Rectal smooth muscle tissue (tissue), 1 donor: Measurements from ENCODE around the gene CCNYL1.
"Not testable (repeated sequence)": the region's sequence is repeated elsewhere in the genome, so short reads cannot be mapped to it uniquely, and the experiment has no call there.

Experiments used
- H3K27ac ChIP-seq: one replicate; pipeline ENCODE4 v1.7.0; 2013; ENCODE audit warnings: low read depth, low read length, inconsistent platforms
- H3K27me3 ChIP-seq: one replicate; pipeline ENCODE4 v1.7.0; 2013; ENCODE audit warnings: low read length; ENCODE audit not compliant: control insufficient read depth, insufficient read depth
- H3K36me3 ChIP-seq: one replicate; pipeline ENCODE4 v1.7.0; 2013; ENCODE audit warnings: low read length; ENCODE audit not compliant: control insufficient read depth, insufficient read depth
- H3K4me1 ChIP-seq: one replicate; pipeline ENCODE4 v1.7.0; 2013; ENCODE audit warnings: low read length; ENCODE audit not compliant: control insufficient read depth, insufficient read depth
- H3K4me3 ChIP-seq: one replicate; pipeline ENCODE4 v1.7.0; 2013; ENCODE audit warnings: low read length
- H3K9ac ChIP-seq: one replicate; pipeline ENCODE4 v1.7.0; 2013; ENCODE audit warnings: low read length

CCNYL1 gene

GRCh38 chr2:207686812-207687211 lies 24.6 kb upstream of the CCNYL1 start:
- Histone ChIP-seq H3K36me3 (no peaks in the 10 kb centered on the region), H3K4me3 (no peak overlapping the region), H3K4me1 (no peaks in the 10 kb centered on the region), H3K9ac (no peak overlapping the region), H3K27me3 (no peaks in the 10 kb centered on the region), H3K27ac (no peak overlapping the region)

GRCh38 chr2:207688597-207688996 lies 22.8 kb upstream of the CCNYL1 start:
- H3K27ac ChIP-seq, result no peak overlapping the region
- no peak overlapping the region for H3K4me3 ChIP-seq
- no peaks in the 10 kb centered on the region for H3K36me3 ChIP-seq
- no peaks in the 10 kb centered on the region for H3K27me3 ChIP-seq
- no peaks in the 10 kb centered on the region for H3K4me1 ChIP-seq
- H3K9ac ChIP-seq, result no peak overlapping the region

- not testable (repeated sequence) for H3K36me3 ChIP-seq, H3K4me1 ChIP-seq, H3K27me3 ChIP-seq, H3K27ac ChIP-seq, H3K9ac ChIP-seq, H3K4me3 ChIP-seq
These were observed 20.5 kb upstream of the CCNYL1 start for GRCh38 chr2:207690845-207691461.

DNA sequence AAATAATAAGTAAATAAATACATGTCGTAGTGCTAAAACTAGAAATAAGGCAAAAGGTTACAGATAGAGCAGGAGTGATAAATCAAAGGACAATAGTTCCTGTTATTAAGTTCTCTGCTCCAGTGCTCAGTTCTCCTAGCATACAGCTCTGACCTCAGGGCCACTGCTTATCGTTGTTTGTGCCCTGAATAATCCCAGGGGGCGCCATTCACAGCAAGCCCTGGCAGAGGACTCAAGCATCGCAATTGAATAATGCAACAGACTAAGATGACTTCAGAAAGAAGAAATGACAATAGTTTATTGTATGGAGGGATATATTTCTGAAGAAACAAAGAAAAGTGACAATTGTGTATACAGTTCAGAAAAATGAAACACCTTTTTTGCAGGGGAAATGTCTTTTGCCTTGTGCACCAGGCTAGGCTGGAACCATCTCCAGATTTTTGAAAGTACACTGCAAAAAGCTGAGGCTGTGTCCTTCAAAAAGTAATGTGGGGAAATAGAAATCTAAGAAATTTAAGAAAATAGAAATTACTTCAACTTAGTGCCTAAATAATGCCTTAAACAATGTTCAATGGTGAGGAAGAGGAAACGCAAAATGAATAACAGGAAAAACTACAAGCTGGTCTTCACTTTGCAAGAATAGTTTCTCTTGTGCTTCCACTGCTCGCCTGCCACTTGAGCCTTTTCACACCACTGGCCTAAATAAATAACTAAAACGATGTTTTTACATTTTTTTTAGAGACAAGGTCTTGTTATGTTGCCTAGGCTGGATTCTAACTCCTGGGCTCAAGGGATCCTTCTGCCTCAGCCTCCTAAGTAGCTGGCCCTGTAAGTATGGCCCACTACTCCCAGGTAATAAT lies 19.0 kb upstream of the CCNYL1 start:
- Histone ChIP-seq H3K27ac (no peak overlapping the region), H3K9ac (no peak overlapping the region), H3K4me3 (no peak overlapping the region), H3K36me3 (no peaks in the 10 kb centered on the region), H3K27me3 (peaks cover 3% of the 10 kb centered on the region), H3K4me1 (no peaks in the 10 kb centered on the region)

- no peak overlapping the region for H3K27ac ChIP-seq
- H3K4me1 ChIP-seq, result no peaks in the 10 kb centered on the region
- peaks cover 3% of the 10 kb centered on the region for H3K27me3 ChIP-seq
- no peaks in the 10 kb centered on the region for H3K36me3 ChIP-seq
- no peak overlapping the region for H3K4me3 ChIP-seq
- H3K9ac ChIP-seq, result no peak overlapping the region
These were observed 17.7 kb upstream of the CCNYL1 start for GRCh38 chr2:207693641-207694249.

DNA sequence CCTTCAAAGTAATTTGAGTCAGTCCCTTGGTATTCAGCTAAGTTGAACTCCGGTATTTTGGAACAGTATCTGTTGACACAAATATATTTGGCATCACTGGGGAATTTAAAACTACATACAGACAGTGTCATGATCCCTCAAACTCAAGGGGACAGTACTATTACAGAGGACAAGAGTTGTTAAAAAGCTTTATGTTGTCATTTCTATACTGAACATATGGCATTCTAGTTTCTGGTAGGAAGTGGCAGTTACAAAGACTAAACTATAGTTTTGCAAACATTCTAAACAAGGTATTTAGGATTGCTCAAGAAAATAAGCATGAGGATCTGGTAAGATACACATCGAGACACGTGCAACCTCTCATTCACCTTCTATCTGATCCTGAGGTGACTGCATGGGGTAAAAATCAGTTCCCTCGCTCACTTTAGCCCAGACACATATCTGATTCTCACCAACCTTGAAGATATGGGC lies 16.6 kb upstream of the CCNYL1 start:
- no peak overlapping the region for H3K4me3 ChIP-seq
- no peak overlapping the region for H3K9ac ChIP-seq
- H3K4me1 ChIP-seq, result no peaks in the 10 kb centered on the region
- H3K27me3 ChIP-seq, result peaks cover 3% of the 10 kb centered on the region
- H3K27ac ChIP-seq, result no peak overlapping the region
- H3K36me3 ChIP-seq, result no peaks in the 10 kb centered on the region

DNA sequence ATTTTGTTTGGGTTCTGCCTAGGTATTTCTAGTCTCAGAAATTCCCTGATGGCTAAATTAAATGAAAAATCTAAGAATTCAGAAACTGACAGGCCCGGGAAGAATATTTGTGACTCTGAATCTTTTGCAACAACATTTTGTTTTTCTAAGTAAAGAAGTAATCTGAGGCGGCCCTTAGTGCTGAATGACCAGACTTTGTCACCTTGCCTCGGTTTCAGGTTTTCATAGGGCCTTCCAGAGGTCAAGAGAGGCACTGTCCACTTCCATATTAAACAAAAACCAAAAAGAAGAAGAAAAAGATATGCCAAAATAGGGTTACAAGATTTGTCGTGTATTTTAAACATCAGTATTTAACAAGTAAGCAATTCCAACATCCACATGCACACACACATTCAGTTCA lies 16.1 kb upstream of the CCNYL1 start:
- Histone ChIP-seq H3K9ac (no peak overlapping the region), H3K36me3 (no peaks in the 10 kb centered on the region), H3K4me3 (no peak overlapping the region), H3K27me3 (peaks cover 3% of the 10 kb centered on the region), H3K27ac (no peak overlapping the region), H3K4me1 (no peaks in the 10 kb centered on the region)

GRCh38 chr2:207696911-207697310 lies 14.5 kb upstream of the CCNYL1 start:
- H3K9ac ChIP-seq, H3K36me3 ChIP-seq, H3K4me3 ChIP-seq, H3K27me3 ChIP-seq, H3K27ac ChIP-seq, H3K4me1 ChIP-seq: not testable (repeated sequence)

DNA sequence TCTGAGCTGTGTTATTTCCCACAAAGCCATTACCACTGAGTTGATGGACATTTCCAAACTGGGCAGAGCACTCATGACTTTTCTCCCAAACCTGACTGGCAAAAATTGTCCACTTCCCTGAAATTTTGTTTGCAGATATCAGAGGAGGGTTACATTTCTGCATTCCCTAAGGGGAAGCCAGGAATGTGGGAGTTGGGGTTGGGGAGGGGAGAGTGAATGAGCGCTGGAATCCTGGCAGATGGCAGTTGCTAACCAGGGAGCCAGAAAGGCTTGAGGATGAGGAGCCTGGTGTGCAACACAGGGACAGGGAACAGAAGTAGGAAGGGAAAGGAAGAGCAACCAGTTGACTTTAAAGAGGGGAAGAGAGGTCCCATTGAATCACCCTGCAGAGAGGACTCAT lies 14.0 kb upstream of the CCNYL1 start:
- H3K4me3 ChIP-seq, result no peak overlapping the region
- H3K4me1 ChIP-seq, result no peaks in the 10 kb centered on the region
- H3K9ac ChIP-seq, result no peak overlapping the region
- no peaks in the 10 kb centered on the region for H3K36me3 ChIP-seq
- peaks cover 3% of the 10 kb centered on the region for H3K27me3 ChIP-seq
- H3K27ac ChIP-seq, result no peak overlapping the region

- no peak overlapping the region for H3K4me3 ChIP-seq
- H3K36me3 ChIP-seq, result no peaks in the 10 kb centered on the region
- H3K9ac ChIP-seq, result no peak overlapping the region
- H3K27me3 ChIP-seq, result peaks cover 3% of the 10 kb centered on the region
- H3K4me1 ChIP-seq, result no peaks in the 10 kb centered on the region
- no peak overlapping the region for H3K27ac ChIP-seq
These were observed 13.1 kb upstream of the CCNYL1 start for GRCh38 chr2:207698301-207698700.

- Histone ChIP-seq H3K9ac (no peak overlapping the region), H3K27ac (no peak overlapping the region), H3K4me3 (no peak overlapping the region), H3K36me3 (no peaks in the 10 kb centered on the region), H3K27me3 (no peaks in the 10 kb centered on the region), H3K4me1 (no peaks in the 10 kb centered on the region)
These were observed 7.4 kb upstream of the CCNYL1 start for GRCh38 chr2:207704078-207704477.

- Histone ChIP-seq H3K9ac (no peak overlapping the region), H3K27me3 (no peaks in the 10 kb centered on the region), H3K4me1 (no peaks in the 10 kb centered on the region)
These were observed 6.8 kb upstream of the CCNYL1 start for GRCh38 chr2:207704671-207705070.

More at GRCh38 chr2:207704671-207705070, 6.8 kb upstream of the CCNYL1 start:
- no peaks in the 10 kb centered on the region for H3K36me3 ChIP-seq
- no peak overlapping the region for H3K27ac ChIP-seq
- no peak overlapping the region for H3K4me3 ChIP-seq
